ENCODE results near the gene IL21R. TPM values are rescaled to one million over a fixed set of nuclear protein-coding genes. Genes with fewer than 3 reads are reported as not detected.
A peak's percentile ranks its signal among the peaks of the same experiment; 100 is the strongest.

IL21R gene
- total and polyA plus RNA-seq, 10 of the 15 experiments (the other 5 are each of a cell fraction or from before 2014, with no cell fraction given): 5.3 to 138 (median 82.5) TPM

- TF ChIP-seq PML (IDR thresholded peaks at IDR 0.05; ENCODE audit: low read length) (no peak), JUND (IDR thresholded peaks at IDR 0.05; ENCODE audit: low read depth, low read length) (0 out of 2 replicates have a peak, but pooled peaks have one; percentile 34), CHD4 (IDR thresholded peaks at IDR 0.05) (no peak), TCF7 (IDR thresholded peaks at IDR 0.05; ENCODE audit: borderline replicate concordance) (peak; percentile 26; the same call in 1 of the 2 replicates), TARDBP (IDR thresholded peaks at IDR 0.05; ENCODE audit: borderline replicate concordance) (peak; percentile 77; the same call in 1 of the 2 replicates), MLLT1 (IDR thresholded peaks at IDR 0.05) (no peak; the same call in 1 of the 2 replicates), CREB1 (IDR thresholded peaks at IDR 0.05; ENCODE audit: low read depth) (no peak), USF1 (IDR thresholded peaks at IDR 0.05; ENCODE audit: borderline replicate concordance, extremely low read length, insufficient read depth, low read depth, low read length) (no peak), SPI1 (IDR thresholded peaks at IDR 0.05; ENCODE audit: borderline replicate concordance, insufficient read depth, low read depth, low read length) (no peak), FOXK2 (IDR thresholded peaks at IDR 0.05) (no peak), JUNB (IDR thresholded peaks at IDR 0.05) (peak; percentile 96), BCLAF1 (IDR thresholded peaks at IDR 0.05) (no peak), CEBPB (IDR thresholded peaks at IDR 0.05; ENCODE audit: borderline replicate concordance in 1 of 2, low read depth in 2 of 2, low read length in 2 of 2) (no peak), ZNF274 (IDR thresholded peaks at IDR 0.05; ENCODE audit: insufficient read depth, insufficient read length) (no peak), ZBTB33 (IDR thresholded peaks at IDR 0.05) (no peak), MEF2A (IDR thresholded peaks at IDR 0.05; ENCODE audit: insufficient read depth, low read depth, low read length) (peak; percentile 87), ZZZ3 (IDR thresholded peaks at IDR 0.05; ENCODE audit: control insufficient read depth, insufficient read length, low read depth) (no peak), MTA2 (IDR thresholded peaks at IDR 0.05; ENCODE audit: low read depth) (peak; percentile 65; the same call in 1 of the 2 replicates), ETV6 (conservative IDR thresholded peaks at IDR 0.05 in 1 of 2, IDR thresholded peaks at IDR 0.05 in 1 of 2; ENCODE audit: borderline replicate concordance in 1 of 2, low read depth in 1 of 2) (peak in 1 of 2 experiments; percentile 78; a peak in 2 of 4 replicates), CHD1 (IDR thresholded peaks at IDR 0.05; ENCODE audit: low read depth, low read length) (no peak), NFYB (IDR thresholded peaks at IDR 0.05; ENCODE audit: insufficient read depth, low read depth, low read length) (no peak)
These were observed 3.8 kb downstream of the IL21R start (continued) for GRCh38 chr16:27405546-27406451.
